Left cardiac atrium (tissue), 4 donors: Measurements from ENCODE around the gene STX10. TPM values are rescaled to one million over a fixed set of nuclear protein-coding genes. Genes with fewer than 3 reads are reported as not detected.
"Not testable (repeated sequence)": the region's sequence is repeated elsewhere in the genome, so short reads cannot be mapped to it uniquely, and the experiment has no call there.

Experiments used
- ATAC-seq, 2 donors: fragments of 200-7000 bp; cut with Tn5 transposase; one replicate each; pipeline ENCODE4 v1.9.1; 2020; ENCODE audit warnings: mild to moderate bottlenecking in 2 of 2, moderate library complexity in 2 of 2
- DNase-seq: peaks from one replicate; pipeline ENCODE4 v3.0.0-alpha.2; 2020
- intact Hi-C, 2 donors: fragments of 100-400 bp; cut with DNase I; formaldehyde crosslinking; loops; one replicate each; pipeline versions ENCODE4 v1.14.1 to v1.15.1; 2022 to 2023
- long read RNA-seq: library from polyadenylated mRNA; unstranded; transcript quantifications from one replicate; pipeline ENCODE4 v2.0.0, GENCODE V29; 2021
- total RNA-seq, 2 donors: library from RNA; stranded (reverse); fragmentation: NEBNext Ultra II Directional; extraction: Animal tissue kit (Norgen Biotek cat#: 25700); gene quantifications; one replicate each; pipeline ENCODE4 v1.2.1, GENCODE V29; 2021
- donor health status: DM: no; HTN: yes; CAD: no.
- donor health status: DM: no; HTN: yes; CAD: no; lungs with severe emphysema.
- donor health status: DM: yes; HTN: yes; CAD: no.
- donor health status: Dilated cardiomyopathy.

The STX10 gene
- total RNA-seq, result 10 to 100 TPM; 30.0 to 36.1 TPM
- long read RNA-seq, transcript STX10-204 (8 exons, 1,136 nt), result major isoform, 24 of 33 reads
- long read RNA-seq, partial matches to known transcripts, result 6 of 33 reads
- long read RNA-seq, other reads (novel, unspliced or antisense), result 0 of 33 reads

GRCh38 chr19:13150187-13150930 lies at the start of gene STX10, which contains the start of gene IER2:
Gene STX10 (minus strand): TSS chr19:13150375. CDS start chr19:13150173, 202 bp downstream.
Gene IER2 (plus strand): TSS chr19:13150411. CDS start chr19:13153187, 2,776 bp downstream.
- intact Hi-C loops, result loop anchor here in 1 of 2 donors (5.0 to 10.0 kb wide), 3 partner anchors 48 to 694 kb away; partner anchors contain the start of gene LYL1
- peak; percentile 97 for DNase-seq
- ATAC-seq, result peak; percentile 68 to 70

GRCh38 chr19:13198634-13199033 lies 48.5 kb upstream of the STX10 start:
- ATAC-seq, result no peak
- no peak for DNase-seq
- intact Hi-C loops, result no loop called here

DNA sequence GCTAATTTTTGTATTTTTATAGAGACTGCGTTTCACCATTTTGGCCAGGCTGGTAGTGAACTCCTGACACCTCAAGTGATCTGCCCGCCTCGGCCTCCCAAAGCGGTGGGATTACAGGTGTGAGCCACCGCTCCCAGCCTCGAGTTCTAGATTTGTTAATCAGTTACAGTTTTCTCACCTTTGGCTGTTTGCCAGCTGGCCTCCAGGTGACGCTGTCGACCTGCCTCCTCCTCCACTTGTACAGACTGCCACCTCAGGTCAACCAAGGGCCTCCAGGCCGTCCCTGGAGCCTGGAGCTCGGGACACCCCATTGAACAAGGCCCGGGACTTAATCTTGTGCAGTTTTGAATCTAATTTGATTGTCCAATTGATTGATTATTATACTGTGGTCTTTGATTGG lies 45.5 kb upstream of the STX10 start:
- ATAC-seq (no peak), DNase-seq (no peak)
- intact Hi-C loops, result no loop called here

- no peak for DNase-seq
- no peak for ATAC-seq
- intact Hi-C loops, result loop anchor here in 1 of 2 donors (5.0 kb wide), 1 partner anchor 71 kb away; no protein-coding TSS in a partner anchor
These were observed 40.8 kb upstream of the STX10 start for GRCh38 chr19:13190781-13191540.

- ATAC-seq, result no peak
- intact Hi-C loops, result no loop called here
- no peak for DNase-seq
These were observed 39.4 kb upstream of the STX10 start for GRCh38 chr19:13189600-13189999.

DNA sequence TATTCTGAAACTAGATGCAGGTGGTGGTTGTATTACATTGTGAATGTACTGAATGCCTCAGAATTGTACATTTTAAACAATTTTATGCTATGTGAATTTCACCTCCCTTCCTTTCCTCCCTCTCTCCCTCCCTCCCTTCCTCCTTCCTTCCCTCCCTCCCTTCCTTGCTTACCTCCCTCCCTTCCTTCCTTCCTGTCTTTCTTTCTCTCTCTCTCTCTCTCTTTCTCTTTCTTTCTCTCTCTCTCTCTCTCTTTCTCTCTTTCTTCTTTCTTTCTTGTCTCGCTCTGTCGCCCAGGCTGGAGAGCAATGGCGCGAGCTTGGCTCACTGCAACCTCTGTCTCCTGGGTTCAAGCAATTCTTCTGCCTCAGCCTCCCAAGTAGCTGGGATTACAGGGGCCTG lies 37.2 kb upstream of the STX10 start:
- DNase-seq, result no peak
- intact Hi-C loops, result no loop called here
- ATAC-seq, result no peak

DNA sequence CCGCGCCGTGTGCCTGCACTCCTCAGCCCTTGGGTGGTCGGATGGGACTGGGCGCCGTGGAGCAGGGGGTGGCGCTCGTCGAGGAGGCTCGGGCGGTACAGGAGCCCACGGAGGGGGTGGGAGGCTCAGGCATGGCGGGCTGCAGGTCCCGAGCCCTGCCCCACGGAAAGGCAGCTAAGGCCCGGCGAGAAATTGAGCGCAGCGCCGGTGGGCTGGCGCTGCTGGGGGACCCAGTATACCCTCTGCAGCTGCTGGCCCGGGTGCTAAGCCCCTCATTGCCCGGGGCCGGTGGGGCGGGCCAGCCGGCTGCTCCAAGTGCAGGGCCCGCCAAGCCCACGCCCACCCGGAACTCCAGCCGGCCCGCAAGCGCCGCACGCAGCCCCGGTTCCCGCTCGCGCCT lies 36.5 kb upstream of the STX10 start:
- intact Hi-C loops, ATAC-seq, DNase-seq: not testable (repeated sequence)

DNA sequence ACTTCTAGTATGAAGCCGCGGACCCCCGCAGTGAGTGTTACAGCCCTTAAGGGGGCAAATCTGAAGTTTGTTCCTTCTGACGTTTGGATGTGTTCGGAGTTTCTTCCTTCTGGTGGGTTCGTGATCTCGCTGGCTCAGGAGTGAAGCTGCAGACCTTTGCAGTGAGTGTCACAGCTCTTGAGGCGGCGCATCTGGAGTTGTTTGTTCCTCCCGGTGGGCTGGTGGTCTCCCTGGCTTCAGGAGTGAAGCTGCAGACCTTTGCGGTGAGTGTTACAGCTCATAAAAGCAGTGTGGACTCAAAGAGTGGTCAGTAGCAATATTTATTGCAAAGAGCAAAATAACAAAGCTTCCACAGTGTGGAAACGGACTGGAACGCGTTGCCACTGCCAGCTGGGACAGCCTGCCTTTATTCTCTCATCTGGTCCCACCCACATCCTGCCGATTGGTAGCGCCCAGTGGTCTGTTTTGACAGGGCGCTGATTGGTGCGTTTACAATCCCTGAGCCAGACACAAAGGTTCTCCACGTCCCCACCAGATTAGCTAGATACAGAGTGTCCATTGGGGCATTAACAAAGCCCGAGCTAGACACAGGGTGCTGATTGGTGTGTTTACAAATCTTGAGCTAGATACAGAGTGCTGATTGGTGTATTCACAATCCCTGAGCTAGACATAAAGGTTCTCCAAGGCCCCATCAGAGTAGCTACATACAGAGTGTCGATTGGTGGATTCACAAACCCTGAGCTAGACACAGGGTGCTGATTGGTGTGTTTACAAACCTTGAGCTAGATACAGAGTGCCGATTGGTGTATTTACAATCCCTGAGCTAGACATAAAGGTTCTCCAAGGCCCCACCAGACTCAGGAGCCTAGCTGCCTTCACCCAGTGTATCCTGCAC lies 35.8 kb upstream of the STX10 start:
- intact Hi-C loops, DNase-seq, ATAC-seq: not testable (repeated sequence)

GRCh38 chr19:13184926-13185325 lies 34.8 kb upstream of the STX10 start:
- DNase-seq, intact Hi-C loops, ATAC-seq: not testable (repeated sequence)

GRCh38 chr19:13181747-13182388 lies 31.7 kb upstream of the STX10 start:
- peak; percentile 79 for DNase-seq
- ATAC-seq, result peak; percentile 87 to 90
- intact Hi-C loops, result no loop called here

DNA sequence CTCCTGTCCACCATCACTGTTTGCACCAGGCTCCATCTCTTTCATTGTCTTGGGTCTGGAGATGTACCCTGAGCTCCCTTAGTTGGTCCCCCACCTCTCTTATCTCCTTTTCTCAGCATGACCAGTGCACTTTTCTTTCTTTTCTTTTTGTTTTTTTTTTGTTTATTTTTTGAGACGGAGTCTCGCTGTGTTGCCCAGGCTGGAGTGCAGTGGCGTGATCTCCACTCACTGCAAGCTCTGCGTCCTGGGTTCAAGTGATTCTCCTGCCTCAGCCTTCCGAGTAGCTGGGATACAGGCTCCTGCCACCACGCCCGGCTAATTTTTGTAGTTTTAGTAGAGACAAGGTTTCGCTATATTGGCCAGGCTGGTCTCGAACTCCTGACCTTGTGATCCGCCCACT lies 28.1 kb upstream of the STX10 start:
- intact Hi-C loops, ATAC-seq, DNase-seq: not testable (repeated sequence)

GRCh38 chr19:13177584-13177983 lies 27.4 kb upstream of the STX10 start:
- ATAC-seq, intact Hi-C loops: not testable (repeated sequence)

GRCh38 chr19:13176345-13176744 lies 26.2 kb upstream of the STX10 start:
- ATAC-seq (no peak), DNase-seq (no peak)
- intact Hi-C loops, result no loop called here

More at GRCh38 chr19:13177584-13177983, 27.4 kb upstream of the STX10 start:
- DNase-seq, result not testable (repeated sequence)

DNA sequence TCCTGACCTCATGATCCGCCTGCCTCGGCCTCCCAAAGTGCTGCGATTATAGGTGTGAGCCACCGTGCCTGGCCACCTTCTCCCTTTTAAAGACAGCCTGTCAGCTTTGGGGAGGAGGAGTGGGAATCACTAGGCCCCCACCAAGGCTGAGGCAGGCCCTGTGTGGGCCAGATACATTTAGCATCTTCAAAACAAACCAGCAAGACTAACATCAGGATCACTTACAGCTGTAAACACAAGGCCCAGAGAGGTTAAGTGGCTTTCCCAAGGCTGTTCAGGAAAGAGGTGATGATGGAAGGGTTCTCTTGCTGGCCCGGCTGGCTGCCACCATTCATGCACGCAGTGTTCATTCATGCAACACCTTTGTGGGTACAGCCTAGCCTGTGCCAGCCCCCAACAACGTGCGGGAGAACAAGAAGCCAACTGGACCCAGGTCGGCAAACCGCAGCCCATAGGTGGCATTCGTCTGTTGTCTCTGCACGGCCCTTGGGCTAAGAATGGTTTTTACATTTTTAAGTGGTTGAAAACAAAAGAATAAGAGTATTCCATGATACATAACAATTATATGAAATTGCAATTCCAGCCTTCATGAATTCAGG lies 23.1 kb upstream of the STX10 start:
- intact Hi-C loops, result no loop called here
- no peak for ATAC-seq
- no peak for DNase-seq

- ATAC-seq, result peak; percentile 50 to 63
- DNase-seq, result peak; percentile 87
- intact Hi-C loops, result no loop called here
These were observed 22.4 kb upstream of the STX10 start for GRCh38 chr19:13172346-13173138.

- ATAC-seq (no peak), DNase-seq (no peak)
- intact Hi-C loops, result no loop called here
These were observed 21.0 kb upstream of the STX10 start for GRCh38 chr19:13171146-13171545.

DNA sequence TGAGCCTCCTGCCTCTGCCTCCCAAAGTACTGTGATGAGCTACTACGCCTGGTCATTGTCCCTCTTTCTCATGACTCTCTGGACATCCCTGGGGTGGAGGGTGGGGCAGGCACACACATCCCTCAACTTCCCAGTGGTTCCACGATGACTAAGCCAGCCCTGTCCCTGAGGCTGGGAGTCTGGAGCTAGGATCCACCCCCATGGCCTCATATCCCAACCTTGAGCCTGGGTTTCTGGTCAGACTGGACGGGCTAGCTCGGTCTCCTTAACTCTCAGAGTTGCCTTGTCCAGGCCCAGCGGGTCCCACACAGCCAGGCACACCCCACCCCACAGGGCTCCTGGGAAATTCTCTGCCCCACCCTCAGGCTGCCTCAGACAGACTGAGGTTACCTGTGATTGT lies 19.6 kb upstream of the STX10 start:
- ATAC-seq, result peak in 1 of 2 donors; percentile 6
- intact Hi-C loops, result no loop called here
- DNase-seq, result no peak
